H9 (cell line): Measurements from ENCODE around the gene CCM2L. TPM values are rescaled to one million over a fixed set of nuclear protein-coding genes. Genes with fewer than 3 reads are reported as not detected.

Source experiments
- DNase-seq: peaks from one replicate; pipeline ENCODE4 v3.0.0-alpha.2; 2017
- H2AFZ ChIP-seq: one replicate; pipeline ENCODE4 v1.6.1; 2013; ENCODE audit warnings: mild to moderate bottlenecking, low read length, control low read depth, moderate library complexity
- H2AK5ac ChIP-seq: 2 replicates; pipeline ENCODE4 v1.6.1; 2013; ENCODE audit warnings: low read length, control low read depth, mixed read lengths; ENCODE audit not compliant: insufficient read length
- H2BK120ac ChIP-seq: one replicate; pipeline ENCODE4 v1.6.1; 2013; ENCODE audit warnings: low read depth, mild to moderate bottlenecking, low read length, control low read depth, inconsistent platforms; ENCODE audit not compliant: poor library complexity, severe bottlenecking
- H2BK12ac ChIP-seq: 2 replicates; pipeline ENCODE4 v1.6.1; 2013; ENCODE audit warnings: low read length, control low read depth, mixed read lengths, low read depth; ENCODE audit not compliant: insufficient read length
- H2BK15ac ChIP-seq: 2 replicates; pipeline ENCODE4 v1.6.1; 2013; ENCODE audit warnings: low read depth, low read length, control low read depth
- H2BK20ac ChIP-seq: one replicate; pipeline ENCODE4 v1.6.1; 2013; ENCODE audit warnings: low read depth, mild to moderate bottlenecking, low read length, control low read depth, inconsistent platforms; ENCODE audit not compliant: poor library complexity, severe bottlenecking
- H2BK5ac ChIP-seq: 2 replicates; pipeline ENCODE4 v1.6.1; 2013; ENCODE audit warnings: low read length, control low read depth, mixed read lengths; ENCODE audit not compliant: insufficient read length
- H3K14ac ChIP-seq: 2 replicates; pipeline ENCODE4 v1.6.1; 2013; ENCODE audit warnings: low read length, control low read depth; ENCODE audit not compliant: insufficient read depth
- H3K18ac ChIP-seq: 2 replicates; pipeline ENCODE4 v1.6.1; 2013; ENCODE audit warnings: low read depth, mild to moderate bottlenecking, mixed read lengths, low read length, control low read depth; ENCODE audit not compliant: insufficient read length
- H3K23ac ChIP-seq: 2 replicates; pipeline ENCODE4 v1.6.1; 2013; ENCODE audit warnings: low read length, control low read depth, mixed read lengths, low read depth; ENCODE audit not compliant: insufficient read length
- H3K23me2 ChIP-seq: 2 replicates; pipeline ENCODE4 v1.6.1; 2013; ENCODE audit warnings: low read depth, mild to moderate bottlenecking, mixed read lengths, low read length, control low read depth; ENCODE audit not compliant: insufficient read length, poor library complexity, severe bottlenecking
- H3K27ac ChIP-seq: 2 replicates; pipeline ENCODE4 v1.5.1; 2013; ENCODE audit warnings: low read length, control low read depth, mixed read lengths, low read depth; ENCODE audit not compliant: insufficient read length
- H3K27me3 ChIP-seq: 2 replicates; pipeline ENCODE4 v1.6.1; 2013; ENCODE audit warnings: low read length, control low read depth, inconsistent platforms; ENCODE audit not compliant: insufficient read depth
- H3K4ac ChIP-seq: 2 replicates; pipeline ENCODE4 v1.6.1; 2013; ENCODE audit warnings: low read depth, mild to moderate bottlenecking, control low read depth, inconsistent platforms, low read length, moderate library complexity
- H3K4me1 ChIP-seq: 2 replicates; pipeline ENCODE4 v1.6.1; 2013; ENCODE audit warnings: low read length, control low read depth, inconsistent platforms; ENCODE audit not compliant: insufficient read depth
- H3K4me2 ChIP-seq: 2 replicates; pipeline ENCODE4 v1.6.1; 2013; ENCODE audit warnings: low read length, control low read depth, mixed read lengths; ENCODE audit not compliant: insufficient read length, insufficient read depth
- H3K56ac ChIP-seq: 2 replicates; pipeline ENCODE4 v1.6.1; 2013; ENCODE audit warnings: low read depth, mild to moderate bottlenecking, mixed read lengths, low read length, control low read depth; ENCODE audit not compliant: insufficient read length
- H3K79me1 ChIP-seq: 2 replicates; pipeline ENCODE4 v1.6.1; 2013; ENCODE audit warnings: low read depth, mild to moderate bottlenecking, moderate library complexity, low read length, control low read depth, inconsistent platforms; ENCODE audit not compliant: insufficient read depth, poor library complexity, severe bottlenecking
- H3K79me2 ChIP-seq: 2 replicates; pipeline ENCODE4 v1.6.1; 2013; ENCODE audit warnings: low read length, control low read depth, inconsistent platforms; ENCODE audit not compliant: insufficient read depth
- H3K9ac ChIP-seq: 2 replicates; pipeline ENCODE4 v1.6.1; 2013; ENCODE audit warnings: low read length, control low read depth, mixed read lengths; ENCODE audit not compliant: insufficient read length; ENCODE audit errors: extremely low read depth
- H3K9me3 ChIP-seq: one replicate; pipeline ENCODE4 v1.6.1; 2013; ENCODE audit warnings: low read depth, low read length, inconsistent platforms; ENCODE audit not compliant: control insufficient read depth
- H3T11ph ChIP-seq: one replicate; pipeline ENCODE4 v1.6.1; 2013; ENCODE audit warnings: mild to moderate bottlenecking, low read length, control low read depth, inconsistent platforms
- H4K20me1 ChIP-seq: one replicate; pipeline ENCODE4 v1.6.1; 2013; ENCODE audit not compliant: control insufficient read depth, insufficient read length, insufficient read depth
- H4K5ac ChIP-seq: 2 replicates; pipeline ENCODE4 v1.6.1; 2013; ENCODE audit warnings: low read depth, mild to moderate bottlenecking, mixed read lengths, low read length, control low read depth; ENCODE audit not compliant: insufficient read length
- H4K8ac ChIP-seq: replicated peaks from 2 replicates; pipeline ENCODE4 v1.6.1; 2013; ENCODE audit warnings: low read length, control low read depth, mixed read lengths, low read depth; ENCODE audit not compliant: insufficient read length
- H4K91ac ChIP-seq: 2 replicates; pipeline ENCODE4 v1.6.1; 2013; ENCODE audit warnings: low read depth, mild to moderate bottlenecking, moderate library complexity, mixed read lengths, low read length, control low read depth; ENCODE audit not compliant: insufficient read length
- H3K27ac Mint-ChIP-seq, 3 experiments: 2 replicates in 2 of 3; 3 replicates in 1 of 3; pipeline ENCODE4 v1.8.0; 2020 to 2021; ENCODE audit warnings: mixed read lengths in 3 of 3, mild to moderate bottlenecking in 1 of 3, moderate library complexity in 1 of 3
- H3K27me3 Mint-ChIP-seq: 2 replicates; pipeline ENCODE4 v1.8.0; 2021; ENCODE audit warnings: low read depth, mild to moderate bottlenecking, moderate library complexity, mixed read lengths
- H3K36me3 Mint-ChIP-seq, 3 experiments: 2 replicates in 2 of 3; 3 replicates in 1 of 3; pipeline ENCODE4 v1.8.0; 2020 to 2021; ENCODE audit warnings: low read depth in 3 of 3, mixed read lengths in 3 of 3; ENCODE audit not compliant: insufficient read depth in 1 of 3
- H3K4me1 Mint-ChIP-seq, 2 experiments: 2 replicates each; pipeline ENCODE4 v1.8.0; 2020; ENCODE audit warnings: mixed read lengths in 2 of 2
- H3K4me3 Mint-ChIP-seq, 2 experiments: 2 replicates in 1 of 2; 3 replicates in 1 of 2; pipeline ENCODE4 v1.8.0; 2020 to 2021; ENCODE audit warnings: mild to moderate bottlenecking in 2 of 2, mixed read lengths in 2 of 2, moderate library complexity in 1 of 2
- H3K9me3 Mint-ChIP-seq, 2 experiments: 2 replicates in 1 of 2; 3 replicates in 1 of 2; pipeline ENCODE4 v1.8.0; 2020; ENCODE audit warnings: mild to moderate bottlenecking in 2 of 2, mixed read lengths in 2 of 2, moderate library complexity in 1 of 2
- CTCF ChIP-seq: fragments of 200-600 bp; sonication (generic); conservative IDR thresholded peaks from 3 replicates; pipeline ENCODE4 v1.8.0; 2021; ENCODE audit warnings: antibody characterized with exemption, mild to moderate bottlenecking
- WGBS: extraction: QIAGEN DNeasy Blood & Tissue Kit; methylation state at CpG from one replicate; pipeline ENCODE4 v1.1.7; 2013; ENCODE audit warnings: missing lambda C conversion rate, low lambda C conversion rate, mixed read lengths; ENCODE audit not compliant: insufficient read length; ENCODE audit errors: extremely low coverage; 5-methylcytosine and 5-hydroxymethylcytosine counted together
- total RNA-seq: library from RNA; stranded (reverse); gene quantifications from 2 replicates; pipeline ENCODE4 v1.2.1, GENCODE V29; 2021

Gene CCM2L
- total RNA-seq, 1 experiment from 2014 or later: 4.6 TPM

DNA sequence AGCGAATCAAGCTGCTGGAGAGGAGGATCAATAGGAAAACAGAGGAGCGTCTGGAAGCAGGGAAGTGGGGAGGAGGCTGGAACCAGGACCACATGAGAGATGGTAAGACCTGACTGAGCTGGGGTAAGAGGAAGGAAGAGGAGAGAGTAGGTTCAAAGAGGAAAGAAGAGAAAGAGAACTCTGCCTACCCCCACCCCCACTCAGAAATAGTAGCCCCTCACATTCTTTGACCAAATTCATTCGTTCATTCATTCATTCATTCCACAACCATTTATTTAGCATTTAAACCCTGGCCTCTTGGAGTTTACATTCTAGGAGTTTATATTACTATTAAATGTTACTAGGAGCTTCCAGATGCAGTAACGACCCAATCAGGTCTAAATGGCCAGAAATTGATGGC lies 26.0 kb downstream of the CCM2L start:
- Histone ChIP-seq H2AK5ac (no peak overlapping the region), H4K20me1 (no peaks in the 10 kb centered on the region), H4K91ac (no peak overlapping the region), H3K23me2 (peaks cover under 1% of the 10 kb centered on the region), H2AFZ (no peak overlapping the region), H2BK12ac (no peak overlapping the region), H3K23ac (no peak overlapping the region), H3K27me3 (no peaks in the 10 kb centered on the region), H2BK20ac (no peak overlapping the region), H3K27ac (no peak overlapping the region), H3K79me2 (no peaks in the 10 kb centered on the region), H3K9me3 (no peaks in the 10 kb centered on the region), H4K5ac (no peak overlapping the region), H2BK120ac (no peak overlapping the region), H3K9ac (no peak overlapping the region), H3K4me2 (no peak overlapping the region), H3K14ac (no peak overlapping the region), H3K79me1 (no peaks in the 10 kb centered on the region), H2BK5ac (no peak overlapping the region), H3K18ac (no peak overlapping the region), H3T11ph (no peak overlapping the region), H3K4me1 (no peaks in the 10 kb centered on the region; the same call in 1 of the 2 replicates), H3K4ac (no peak overlapping the region), H2BK15ac (no peak overlapping the region), H4K8ac (no peak overlapping the region), H3K56ac (no peak overlapping the region)
- Mint-ChIP-seq H3K9me3 (peaks cover 0 to 4% of the 10 kb centered on the region in 2 experiments; a peak in 1 of 5 replicates), H3K4me1 (peaks cover 26 to 35% of the 10 kb centered on the region in 2 experiments), H3K36me3 (peaks cover 0 to 5% (median 0%) of the 10 kb centered on the region in 3 experiments; a peak in 1 of 7 replicates), H3K4me3 (no peak overlapping the region), H3K27me3 (peaks cover 27% of the 10 kb centered on the region), H3K27ac (peak overlapping the region in 1 of 3 experiments; percentile 26; a peak in 1 of 7 replicates)
- no CpG with 5 or more reads among the region's 4 CpGs for whole genome bisulfite sequencing
- TF ChIP-seq CTCF: no peak
- no peak for DNase-seq
